ENCODE data around the gene PHKG2.

Gene PHKG2

GRCh38 chr16:30784215-30784614 lies 36.0 kb downstream of the PHKG2 start:
- no peaks in the 10 kb centered on the region for H3K27me3 Mint-ChIP-seq
- H3K9me3 Mint-ChIP-seq (ENCODE audit: low read depth), result no peaks in the 10 kb centered on the region
- no peak overlapping the region for H3K4me3 Mint-ChIP-seq
- H3K36me3 Mint-ChIP-seq, result peaks cover 3% of the 10 kb centered on the region
- no peak overlapping the region for H3K27ac Mint-ChIP-seq
- H3K4me1 Mint-ChIP-seq (ENCODE audit: low read depth), result peaks cover 13% of the 10 kb centered on the region

- no peak overlapping the region for H3K27ac Mint-ChIP-seq
- peak overlapping the region; percentile 86 for H3K4me3 Mint-ChIP-seq
- H3K27me3 Mint-ChIP-seq, result no peaks in the 10 kb centered on the region
- no peaks in the 10 kb centered on the region for H3K9me3 Mint-ChIP-seq (ENCODE audit: low read depth)
- H3K36me3 Mint-ChIP-seq, result peaks cover 3% of the 10 kb centered on the region
- H3K4me1 Mint-ChIP-seq (ENCODE audit: low read depth), result peaks cover 13% of the 10 kb centered on the region
Measured at GRCh38 chr16:30785126-30786106, 37.2 kb downstream of the PHKG2 start.

- H3K27ac Mint-ChIP-seq, result peak overlapping the region; percentile 34
- H3K27me3 Mint-ChIP-seq, result no peaks in the 10 kb centered on the region
- peak overlapping the region; percentile 86 for H3K4me3 Mint-ChIP-seq
- H3K36me3 Mint-ChIP-seq, result peaks cover 3% of the 10 kb centered on the region
- H3K4me1 Mint-ChIP-seq (ENCODE audit: low read depth), result peaks cover 13% of the 10 kb centered on the region
- no peaks in the 10 kb centered on the region for H3K9me3 Mint-ChIP-seq (ENCODE audit: low read depth)
Measured at GRCh38 chr16:30786115-30786935, 38.1 kb downstream of the PHKG2 start.

GRCh38 chr16:30786936-30787612 lies 38.8 kb downstream of the PHKG2 start, which contains the start of gene ZNF629:
Gene ZNF629, minus strand, starts transcription at chr16:30787205. Its CDS starts 2,723 bp downstream, at chr16:30784482.
- Mint-ChIP-seq H3K4me3 (peak within 1 kb of the TSS; percentile 88), H3K9me3 (ENCODE audit: low read depth) (no peaks in the 10 kb centered on the region), H3K4me1 (ENCODE audit: low read depth) (peaks cover 13% of the 10 kb centered on the region), H3K36me3 (peaks cover 3% of the 10 kb centered on the region), H3K27me3 (no peaks in the 10 kb centered on the region), H3K27ac (peak within 1 kb of the TSS; percentile 34)

GRCh38 chr16:30787613-30788378 lies 39.6 kb downstream of the PHKG2 start:
- peaks cover 13% of the 10 kb centered on the region for H3K4me1 Mint-ChIP-seq (ENCODE audit: low read depth)
- no peaks in the 10 kb centered on the region for H3K9me3 Mint-ChIP-seq (ENCODE audit: low read depth)
- no peaks in the 10 kb centered on the region for H3K27me3 Mint-ChIP-seq
- H3K4me3 Mint-ChIP-seq, result peak overlapping the region; percentile 88
- H3K36me3 Mint-ChIP-seq, result peaks cover 3% of the 10 kb centered on the region
- no peak overlapping the region for H3K27ac Mint-ChIP-seq

- Mint-ChIP-seq H3K4me3 (no peak overlapping the region), H3K27ac (no peak overlapping the region)
Measured at GRCh38 chr16:30793508-30794069, 45.4 kb downstream of the PHKG2 start.

GRCh38 chr16:30794634-30795033 lies 46.4 kb downstream of the PHKG2 start:
- H3K36me3 Mint-ChIP-seq, result no peaks in the 10 kb centered on the region

More at GRCh38 chr16:30793508-30794069, 45.4 kb downstream of the PHKG2 start:
- Mint-ChIP-seq H3K9me3 (ENCODE audit: low read depth) (no peaks in the 10 kb centered on the region), H3K27me3 (no peaks in the 10 kb centered on the region), H3K36me3 (no peaks in the 10 kb centered on the region), H3K4me1 (ENCODE audit: low read depth) (no peaks in the 10 kb centered on the region)

GRCh38 chr16:30797670-30798309 lies 49.6 kb downstream of the PHKG2 start:
- Mint-ChIP-seq H3K27ac (no peak overlapping the region), H3K4me1 (ENCODE audit: low read depth) (peaks cover 1% of the 10 kb centered on the region), H3K27me3 (no peaks in the 10 kb centered on the region), H3K4me3 (no peak overlapping the region), H3K36me3 (peaks cover 2% of the 10 kb centered on the region), H3K9me3 (ENCODE audit: low read depth) (no peaks in the 10 kb centered on the region)

More at GRCh38 chr16:30794634-30795033, 46.4 kb downstream of the PHKG2 start:
- Mint-ChIP-seq H3K4me3 (no peak overlapping the region), H3K27ac (no peak overlapping the region), H3K9me3 (ENCODE audit: low read depth) (no peaks in the 10 kb centered on the region), H3K4me1 (ENCODE audit: low read depth) (no peaks in the 10 kb centered on the region), H3K27me3 (no peaks in the 10 kb centered on the region)

Data from activated naive CD8-positive, alpha-beta T cell (primary cell).